OCI-LY3 (cell line): Measurements from ENCODE around the gene CERS3.

Experiments
- CTCF ChIP-seq: fragments of 200-600, 300-600 bp; sonication (generic); IDR thresholded peaks from 2 replicates; pipeline ENCODE4 v1.5.1; 2014; ENCODE audit warnings: antibody characterized with exemption, low read length, low read depth
- EZH2phosphoT487 ChIP-seq: fragments of 200-600 bp; shearing (Covaris generic); IDR thresholded peaks from 2 replicates; pipeline ENCODE4 v1.6.1; 2018; ENCODE audit warnings: antibody characterized with exemption, mixed run types, low read depth

GRCh38 chr15:100433304-100433703, 95.4 kb downstream of the CERS3 start:
- TF ChIP-seq CTCF (no peak), EZH2phosphoT487 (no peak)
